ENCODE data around the gene RNF150.

GRCh38 chr4:141039156-141039555, 94.1 kb downstream of the RNF150 start:
- TF ChIP-seq CTCF (IDR thresholded peaks at IDR 0.05; ENCODE audit: low read depth, low read length) (no peak), EZH2phosphoT487 (IDR thresholded peaks at IDR 0.05; ENCODE audit: low read depth) (no peak)

Measured in OCI-LY3 (cell line).